GM10266 (cell line): ENCODE data around the gene SP9.

Experiments used
- DNase-seq: peaks from one replicate; pipeline ENCODE4 v3.0.0; 2012; ENCODE audit errors: extremely low spot score
- TF ChIP-seq, protein P1 (sequence below): IDR thresholded peaks from 2 replicates; pipeline ENCODE4 v1.5.1; 2012; ENCODE audit warnings: mild to moderate bottlenecking, low read depth; ENCODE audit not compliant: control insufficient read depth, insufficient read depth; ENCODE audit errors: missing control alignments

Gene SP9

DNA sequence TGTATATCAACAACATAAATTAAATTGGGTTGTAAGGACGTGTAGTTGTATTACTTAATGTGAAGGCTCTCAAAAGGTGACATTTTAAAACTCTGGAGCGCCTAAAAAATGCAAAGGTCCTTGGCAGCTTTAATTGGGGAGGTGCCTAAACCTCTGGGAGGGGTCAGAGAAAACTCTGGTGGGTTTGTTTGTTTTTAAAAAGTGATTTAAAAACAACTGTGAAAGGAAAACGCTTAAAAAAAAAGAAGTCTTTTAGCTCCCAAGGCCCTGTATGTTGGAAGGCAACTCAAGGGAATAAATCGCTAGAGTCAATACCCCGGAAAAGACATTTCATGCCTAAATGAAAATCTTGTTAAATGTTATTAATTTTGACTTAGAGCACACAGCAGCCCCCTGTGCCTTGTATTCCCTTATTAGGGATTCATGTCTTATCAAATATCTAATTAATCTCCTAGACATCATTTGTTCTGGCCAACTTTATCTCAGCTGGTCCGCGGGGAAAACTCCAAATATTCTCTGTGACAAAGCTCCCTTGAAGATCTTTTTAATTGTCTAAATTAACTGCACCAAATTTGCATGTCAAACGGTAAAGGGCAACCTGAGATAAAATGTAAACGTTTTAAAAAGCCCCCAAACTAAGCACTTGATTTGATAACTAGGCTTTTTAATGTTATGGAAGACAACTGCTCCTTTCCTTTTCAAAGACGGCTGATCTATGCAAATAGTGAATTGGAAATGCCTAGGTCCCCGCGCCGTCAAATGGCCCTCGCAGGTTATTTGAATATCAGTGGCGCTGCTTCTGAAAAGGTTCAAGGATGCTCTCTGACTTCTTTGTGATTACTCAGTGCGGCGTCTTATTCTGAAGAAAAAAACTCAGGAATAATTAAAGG, 4.2 kb downstream of the SP9 start:
- TF ChIP-seq, protein P1, sequence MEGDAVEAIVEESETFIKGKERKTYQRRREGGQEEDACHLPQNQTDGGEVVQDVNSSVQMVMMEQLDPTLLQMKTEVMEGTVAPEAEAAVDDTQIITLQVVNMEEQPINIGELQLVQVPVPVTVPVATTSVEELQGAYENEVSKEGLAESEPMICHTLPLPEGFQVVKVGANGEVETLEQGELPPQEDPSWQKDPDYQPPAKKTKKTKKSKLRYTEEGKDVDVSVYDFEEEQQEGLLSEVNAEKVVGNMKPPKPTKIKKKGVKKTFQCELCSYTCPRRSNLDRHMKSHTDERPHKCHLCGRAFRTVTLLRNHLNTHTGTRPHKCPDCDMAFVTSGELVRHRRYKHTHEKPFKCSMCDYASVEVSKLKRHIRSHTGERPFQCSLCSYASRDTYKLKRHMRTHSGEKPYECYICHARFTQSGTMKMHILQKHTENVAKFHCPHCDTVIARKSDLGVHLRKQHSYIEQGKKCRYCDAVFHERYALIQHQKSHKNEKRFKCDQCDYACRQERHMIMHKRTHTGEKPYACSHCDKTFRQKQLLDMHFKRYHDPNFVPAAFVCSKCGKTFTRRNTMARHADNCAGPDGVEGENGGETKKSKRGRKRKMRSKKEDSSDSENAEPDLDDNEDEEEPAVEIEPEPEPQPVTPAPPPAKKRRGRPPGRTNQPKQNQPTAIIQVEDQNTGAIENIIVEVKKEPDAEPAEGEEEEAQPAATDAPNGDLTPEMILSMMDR, result no peak
- peak; percentile 22 for DNase-seq

DNA sequence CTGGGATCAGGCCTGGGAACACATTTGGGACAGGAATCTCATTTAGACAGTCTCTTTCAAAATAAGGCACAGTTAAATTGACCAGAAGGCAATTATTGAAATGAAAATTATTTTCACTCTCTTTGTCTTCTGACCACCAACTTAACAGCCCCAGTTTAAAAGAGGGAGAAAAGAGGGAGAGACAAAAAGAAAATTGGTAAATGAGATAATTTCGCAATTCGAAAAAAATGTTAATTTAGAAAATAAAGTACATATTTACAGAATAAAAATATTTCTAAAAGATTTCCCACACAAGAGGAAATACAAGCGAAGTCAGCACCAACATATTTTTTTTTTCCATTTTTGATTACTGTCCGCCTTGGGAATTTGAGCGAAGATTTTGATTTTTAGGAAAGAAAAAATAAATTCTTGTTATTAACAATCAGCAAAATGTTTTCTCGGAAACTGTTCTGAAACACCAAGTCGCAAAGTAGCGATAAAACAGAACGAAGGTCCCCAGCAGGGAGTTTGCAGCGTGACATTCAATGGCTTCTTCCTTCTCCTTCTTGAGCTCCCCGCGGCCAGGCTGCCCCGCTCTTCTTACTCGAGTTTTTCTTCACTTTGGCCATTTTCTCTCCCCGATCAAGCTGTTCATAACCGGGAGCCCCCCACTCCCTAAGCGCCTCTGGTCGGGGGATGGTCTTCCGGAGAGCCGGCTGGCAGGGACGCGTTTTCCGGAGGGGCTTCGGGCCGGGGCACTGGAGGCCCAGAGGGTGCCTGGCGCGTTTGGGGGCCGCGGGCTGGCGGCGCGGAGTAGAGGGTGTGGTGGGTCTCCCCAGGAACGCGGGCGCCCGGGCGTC, 5.0 kb downstream of the SP9 start:
- DNase-seq, result peak; percentile 48
- TF ChIP-seq, protein P1, result no peak

DNA sequence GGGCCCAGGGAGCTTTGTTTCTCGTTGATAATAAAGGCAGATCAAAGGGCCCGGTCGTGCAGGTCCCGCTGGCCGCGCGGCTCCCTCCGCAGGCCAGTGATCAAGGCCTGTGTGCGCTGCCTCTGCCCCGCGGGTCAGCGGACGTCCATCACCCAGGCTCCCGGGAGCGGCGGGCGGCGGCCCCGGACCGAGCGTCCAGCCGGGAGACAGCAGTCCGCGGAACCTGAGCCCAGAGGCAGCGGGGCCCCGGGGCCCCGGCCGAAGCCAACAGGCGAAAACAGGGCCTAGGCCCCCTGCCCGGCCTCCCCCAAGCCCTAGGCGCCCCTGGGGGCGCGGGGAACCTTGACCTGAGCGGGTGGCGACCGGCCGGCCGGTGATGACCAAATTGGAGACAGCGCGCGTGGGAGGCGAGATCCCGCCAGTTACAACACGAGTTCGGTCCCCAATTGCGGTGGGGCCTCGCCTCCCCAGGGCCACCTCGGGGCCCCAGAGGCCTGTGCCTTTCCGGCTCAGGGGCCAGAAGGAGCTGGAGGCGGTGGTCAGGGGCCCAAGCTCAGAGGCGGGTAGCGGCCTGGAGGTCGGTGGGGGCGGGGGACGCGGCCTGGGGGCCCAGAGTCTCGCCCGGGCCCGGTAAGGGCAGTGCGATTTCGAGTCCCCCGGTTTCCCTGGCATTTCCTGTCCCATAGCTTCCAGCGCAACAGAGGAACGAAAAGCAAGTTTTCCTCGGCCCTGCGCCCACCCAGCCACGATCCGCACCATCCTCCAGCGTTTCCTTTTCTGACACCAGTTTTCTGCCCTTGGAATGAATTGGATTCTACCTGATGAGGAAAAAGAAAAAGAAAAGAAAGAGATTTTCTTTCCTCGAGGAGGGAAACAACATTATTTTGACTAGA, 5.9 kb downstream of the SP9 start:
- TF ChIP-seq, protein P1, result no peak
- DNase-seq, result peak; percentile 59

DNA sequence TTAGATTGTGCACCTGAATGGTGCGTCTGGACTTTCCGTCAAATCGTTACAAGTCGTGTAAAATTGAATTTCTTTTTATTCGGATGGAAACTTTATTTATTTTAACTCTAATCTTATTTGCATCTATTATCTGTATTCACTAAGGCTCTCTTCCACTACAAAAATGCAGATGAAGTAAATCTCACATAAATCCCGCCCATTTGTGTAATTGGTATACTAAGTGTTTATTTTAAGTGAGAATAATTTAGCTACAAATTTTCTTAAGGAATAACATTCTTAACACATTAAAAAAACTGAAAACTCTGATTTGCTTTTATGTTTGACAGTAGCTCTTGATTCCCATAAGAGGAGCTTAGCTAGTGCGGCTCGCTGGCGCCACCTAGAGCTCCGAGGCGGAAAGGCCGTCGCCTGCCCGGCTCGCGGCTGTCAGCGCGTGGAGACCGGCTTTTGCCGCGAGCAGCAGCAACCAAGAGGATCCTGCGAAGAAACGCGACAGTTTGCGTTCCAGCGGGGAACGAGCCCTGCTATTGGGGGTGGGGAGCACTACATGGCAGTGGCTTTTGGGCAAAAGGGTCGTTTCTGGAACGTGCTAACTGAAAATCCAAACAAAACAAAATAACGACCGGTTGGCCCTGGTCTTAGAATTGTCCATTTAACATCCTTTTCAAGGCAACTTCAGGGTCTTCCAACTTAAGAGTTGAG, 6.7 kb downstream of the SP9 start:
- TF ChIP-seq, protein P1, result peak; percentile 97
- peak; percentile 91 for DNase-seq

DNA sequence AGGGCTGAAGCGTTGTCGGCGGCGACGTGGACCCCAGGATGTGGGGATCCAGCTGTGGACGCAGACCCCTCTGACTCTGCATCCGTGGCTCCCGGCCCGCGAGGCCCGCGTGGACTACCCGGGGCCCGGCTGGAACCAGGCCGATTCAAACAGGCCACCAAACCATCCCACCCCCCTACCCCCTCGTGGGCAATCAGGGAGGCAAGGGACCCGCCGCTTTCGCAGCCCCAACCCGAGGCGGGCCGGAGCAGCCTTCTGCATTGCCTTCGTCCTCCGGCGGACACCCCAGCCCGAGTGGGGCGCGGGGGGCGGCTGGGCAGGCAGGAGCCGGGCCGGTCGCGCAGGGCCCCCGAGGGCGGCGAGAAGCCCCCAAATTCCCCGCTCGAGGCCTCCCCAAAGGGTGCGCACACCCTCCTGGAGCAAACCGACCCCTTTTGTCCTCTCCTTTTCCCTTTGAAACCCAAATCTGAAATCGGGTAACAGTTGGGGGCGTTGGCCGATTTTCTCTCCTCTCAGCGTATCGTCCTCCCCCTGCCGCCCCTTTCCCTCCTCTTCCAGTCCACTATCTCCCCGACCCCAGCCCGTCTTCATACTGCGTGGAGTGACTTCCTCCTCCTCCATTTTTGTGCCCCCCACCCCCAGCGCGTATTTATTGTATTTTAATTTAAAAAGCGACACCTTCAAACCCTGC, 7.4 kb downstream of the SP9 start:
- peak; percentile 32 for DNase-seq
- TF ChIP-seq, protein P1, result no peak
